Measurements from ENCODE around the gene SYT9.
"Not testable (repeated sequence)": the region's sequence is repeated elsewhere in the genome, so short reads cannot be mapped to it uniquely, and the experiment has no call there.

SYT9 gene

DNA sequence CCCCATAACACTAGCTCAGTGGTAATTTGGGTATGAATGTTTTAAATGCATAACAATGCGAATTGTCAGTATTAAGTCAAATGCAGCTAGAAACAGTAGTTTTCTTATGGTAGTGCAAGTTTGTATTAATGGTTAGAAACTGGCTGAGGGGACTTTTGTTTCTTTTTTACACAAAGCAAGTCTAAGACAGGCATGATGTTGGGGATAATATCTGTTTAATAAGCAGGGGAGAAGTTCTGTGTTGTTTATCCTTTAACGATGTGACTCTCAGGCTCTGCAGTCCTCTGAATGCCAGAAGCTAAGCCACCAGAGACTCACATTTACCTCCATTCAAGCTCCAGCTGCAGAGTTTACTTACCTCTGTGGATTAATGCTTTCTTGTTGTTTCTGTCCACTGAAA lies 67.8 kb downstream of the SYT9 start:
- in situ Hi-C loops (cut with MboI; ENCODE audit: low pct_unique_long_range_greater_than_20kb, low sequenced_read_pairs, unreplicated experiment): no loop called here
- no peak for DNase-seq (ENCODE audit: low spot score)
- TF ChIP-seq, protein P1, sequence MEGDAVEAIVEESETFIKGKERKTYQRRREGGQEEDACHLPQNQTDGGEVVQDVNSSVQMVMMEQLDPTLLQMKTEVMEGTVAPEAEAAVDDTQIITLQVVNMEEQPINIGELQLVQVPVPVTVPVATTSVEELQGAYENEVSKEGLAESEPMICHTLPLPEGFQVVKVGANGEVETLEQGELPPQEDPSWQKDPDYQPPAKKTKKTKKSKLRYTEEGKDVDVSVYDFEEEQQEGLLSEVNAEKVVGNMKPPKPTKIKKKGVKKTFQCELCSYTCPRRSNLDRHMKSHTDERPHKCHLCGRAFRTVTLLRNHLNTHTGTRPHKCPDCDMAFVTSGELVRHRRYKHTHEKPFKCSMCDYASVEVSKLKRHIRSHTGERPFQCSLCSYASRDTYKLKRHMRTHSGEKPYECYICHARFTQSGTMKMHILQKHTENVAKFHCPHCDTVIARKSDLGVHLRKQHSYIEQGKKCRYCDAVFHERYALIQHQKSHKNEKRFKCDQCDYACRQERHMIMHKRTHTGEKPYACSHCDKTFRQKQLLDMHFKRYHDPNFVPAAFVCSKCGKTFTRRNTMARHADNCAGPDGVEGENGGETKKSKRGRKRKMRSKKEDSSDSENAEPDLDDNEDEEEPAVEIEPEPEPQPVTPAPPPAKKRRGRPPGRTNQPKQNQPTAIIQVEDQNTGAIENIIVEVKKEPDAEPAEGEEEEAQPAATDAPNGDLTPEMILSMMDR (IDR thresholded peaks at IDR 0.05; ENCODE audit: extremely low read depth, insufficient read depth, missing control alignments): no peak

DNA sequence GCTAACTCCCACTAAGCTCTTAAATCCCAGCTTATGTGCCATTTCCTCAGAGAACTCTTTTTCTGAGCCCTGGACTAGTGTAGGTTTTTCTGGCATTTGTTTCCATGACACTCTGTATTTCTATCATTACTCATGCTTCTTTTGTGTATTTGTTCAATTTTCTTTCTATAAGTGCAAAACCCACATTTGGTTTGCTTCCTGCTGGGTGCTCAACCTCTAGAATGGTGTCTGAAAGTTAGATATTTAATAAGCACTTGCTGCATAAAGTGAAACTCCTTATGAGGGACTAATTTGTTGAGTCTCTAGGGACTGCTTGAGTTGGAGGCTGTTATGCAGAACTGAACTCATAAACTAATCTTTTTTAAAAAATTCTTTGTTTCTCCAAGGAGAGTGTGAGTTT lies 68.6 kb downstream of the SYT9 start:
- TF ChIP-seq, protein P1 (IDR thresholded peaks at IDR 0.05; ENCODE audit: extremely low read depth, insufficient read depth, missing control alignments): no peak
- no peak for DNase-seq (ENCODE audit: low spot score)
- in situ Hi-C loops (cut with MboI; ENCODE audit: low pct_unique_long_range_greater_than_20kb, low sequenced_read_pairs, unreplicated experiment): no loop called here

GRCh38 chr11:7321473-7322450 lies 70.1 kb downstream of the SYT9 start:
- no peak for DNase-seq (ENCODE audit: low spot score)
- in situ Hi-C loops (cut with MboI; ENCODE audit: low pct_unique_long_range_greater_than_20kb, low sequenced_read_pairs, unreplicated experiment): no loop called here
- TF ChIP-seq, protein P1 (IDR thresholded peaks at IDR 0.05; ENCODE audit: extremely low read depth, insufficient read depth, missing control alignments): no peak

DNA sequence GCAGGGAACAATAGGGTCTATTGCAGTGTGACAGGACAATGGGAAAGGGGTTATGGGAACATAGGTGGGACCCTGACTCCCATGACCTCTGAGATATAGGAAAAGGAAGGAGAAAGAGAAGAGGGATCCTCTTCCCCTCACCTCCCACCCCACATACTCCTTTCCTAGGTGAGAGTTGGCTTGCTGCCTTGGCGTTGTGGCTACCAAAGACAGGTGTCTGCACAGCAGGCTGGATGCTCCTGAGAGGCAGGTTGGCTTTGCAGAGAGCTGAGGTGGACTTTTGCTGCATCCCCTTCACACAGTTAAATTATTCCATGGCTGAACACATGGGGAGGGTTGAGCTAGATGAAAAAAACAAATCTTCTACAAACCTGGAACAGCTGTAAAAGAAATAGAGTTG lies 80.7 kb downstream of the SYT9 start:
- DNase-seq (ENCODE audit: low spot score): no peak
- in situ Hi-C loops (cut with MboI; ENCODE audit: low pct_unique_long_range_greater_than_20kb, low sequenced_read_pairs, unreplicated experiment): no loop called here
- TF ChIP-seq, protein P1 (IDR thresholded peaks at IDR 0.05; ENCODE audit: extremely low read depth, insufficient read depth, missing control alignments): no peak

DNA sequence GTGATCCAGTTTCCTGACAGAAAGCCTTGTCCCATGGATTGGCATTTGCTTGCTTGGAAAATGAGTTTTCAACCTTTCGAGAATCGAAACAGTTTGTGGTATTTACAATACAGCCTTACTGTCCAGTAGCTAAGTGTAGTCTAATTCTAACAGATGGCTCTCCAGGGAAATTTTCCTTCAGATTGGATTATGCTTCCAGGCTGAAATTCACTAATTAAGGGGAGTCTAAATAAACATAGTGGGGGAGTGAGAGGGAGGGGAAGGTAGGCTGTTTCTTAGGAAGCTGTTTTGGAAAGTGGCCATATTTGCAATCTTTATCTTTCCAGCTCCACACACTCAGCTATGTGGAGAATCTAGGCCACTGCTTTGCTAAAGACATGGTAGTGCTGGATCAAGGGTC lies 81.3 kb downstream of the SYT9 start:
- DNase-seq (ENCODE audit: low spot score): no peak
- TF ChIP-seq, protein P1 (IDR thresholded peaks at IDR 0.05; ENCODE audit: extremely low read depth, insufficient read depth, missing control alignments): no peak
- in situ Hi-C loops (cut with MboI; ENCODE audit: low pct_unique_long_range_greater_than_20kb, low sequenced_read_pairs, unreplicated experiment): no loop called here

- in situ Hi-C loops (cut with MboI; ENCODE audit: low pct_unique_long_range_greater_than_20kb, low sequenced_read_pairs, unreplicated experiment): not testable (repeated sequence)
These were observed 83.7 kb downstream of the SYT9 start for GRCh38 chr11:7335442-7335841.

GRCh38 chr11:7341551-7341950 lies 89.8 kb downstream of the SYT9 start:
- TF ChIP-seq, protein P1 (IDR thresholded peaks at IDR 0.05; ENCODE audit: extremely low read depth, insufficient read depth, missing control alignments): no peak
- DNase-seq (ENCODE audit: low spot score): no peak
- in situ Hi-C loops (cut with MboI; ENCODE audit: low pct_unique_long_range_greater_than_20kb, low sequenced_read_pairs, unreplicated experiment): no loop called here

More at GRCh38 chr11:7335442-7335841, 83.7 kb downstream of the SYT9 start:
- not testable (repeated sequence) for DNase-seq (ENCODE audit: low spot score)

All from GM13977 (cell line).